ENCODE results near the gene SLC25A25. TPM values are rescaled to one million over a fixed set of nuclear protein-coding genes. Genes with fewer than 3 reads are reported as not detected.
A peak's percentile ranks its signal among the peaks of the same experiment; 100 is the strongest.
"Not testable (repeated sequence)": the region's sequence is repeated elsewhere in the genome, so short reads cannot be mapped to it uniquely, and the experiment has no call there.

Gene SLC25A25
- polyA plus RNA-seq, 1 experiment = 12.9 TPM

DNA sequence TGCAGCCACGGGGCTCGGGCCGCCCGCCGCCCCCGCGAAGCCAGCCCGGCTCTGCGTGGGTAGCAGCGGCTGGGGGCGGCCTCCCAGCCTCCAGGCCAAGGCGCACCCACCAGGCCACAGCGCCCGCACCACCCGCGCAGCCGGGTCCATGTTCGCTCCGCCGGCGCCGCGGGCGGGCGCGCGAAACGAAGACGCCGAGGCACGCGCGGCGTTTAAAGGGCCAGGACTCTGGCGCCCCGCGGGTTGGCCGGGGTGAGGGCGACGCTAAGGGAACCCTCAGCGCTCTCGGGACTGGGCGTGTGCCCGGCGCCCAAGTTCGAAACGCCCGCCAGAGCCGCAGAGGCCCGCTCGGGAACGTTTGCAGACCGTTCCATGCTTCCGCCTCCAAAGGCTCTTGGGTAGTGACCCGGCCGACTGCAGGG lies 59.5 kb downstream of the SLC25A25 start, which contains the start of gene PTGES2:
Gene PTGES2, minus strand, starts transcription at position 162 of the 422 bp plus-strand sequence. Its CDS starts 12 bp downstream, at position 150.
- CTCF ChIA-PET = interaction anchor here (2.9 to 6.1 kb wide), 2 partner anchors 11 to 18 kb away, joined by 8 to 56 read pairs; no protein-coding TSS in a partner anchor
- DNase-seq (ENCODE audit: low read depth) = peak; percentile 8
- POLR2A ChIA-PET = no interaction called here
- peaks cover 3% of the 10 kb centered on the region for H3K36me3 ChIP-seq (ENCODE audit: control insufficient read depth, insufficient read depth, low read length)
- H3K4me3 ChIP-seq (ENCODE audit: low read depth, low read length) = peak within 1 kb of the TSS; percentile 90
- TF ChIP-seq CTCF (IDR thresholded peaks at IDR 0.05; ENCODE audit: insufficient read depth, low read depth, low read length) = no peak
- H3K27me3 ChIP-seq (ENCODE audit: control insufficient read depth, insufficient read depth, low read length) = peaks cover 6% of the 10 kb centered on the region

- peak; percentile 38 for DNase-seq (ENCODE audit: low read depth)
- ChIA-PET POLR2A (interaction anchor here (0.6 kb wide), 2 partner anchors 71 to 154 kb away, joined by 4 to 6 read pairs; no protein-coding TSS in a partner anchor), CTCF (interaction anchor here (0.9 to 6.1 kb wide), 7 partner anchors 11 to 186 kb away, joined by 3 to 56 read pairs (median 4); no protein-coding TSS in a partner anchor)
- Histone ChIP-seq H3K4me3 (ENCODE audit: low read depth, low read length) (peak overlapping the region; percentile 90), H3K27me3 (ENCODE audit: control insufficient read depth, insufficient read depth, low read length) (peaks cover 8% of the 10 kb centered on the region), H3K36me3 (ENCODE audit: control insufficient read depth, insufficient read depth, low read length) (no peaks in the 10 kb centered on the region)
- TF ChIP-seq CTCF (IDR thresholded peaks at IDR 0.05; ENCODE audit: insufficient read depth, low read depth, low read length) = no peak
Observed at GRCh38 chr9:128127990-128128835, 60.2 kb downstream of the SLC25A25 start.

DNA sequence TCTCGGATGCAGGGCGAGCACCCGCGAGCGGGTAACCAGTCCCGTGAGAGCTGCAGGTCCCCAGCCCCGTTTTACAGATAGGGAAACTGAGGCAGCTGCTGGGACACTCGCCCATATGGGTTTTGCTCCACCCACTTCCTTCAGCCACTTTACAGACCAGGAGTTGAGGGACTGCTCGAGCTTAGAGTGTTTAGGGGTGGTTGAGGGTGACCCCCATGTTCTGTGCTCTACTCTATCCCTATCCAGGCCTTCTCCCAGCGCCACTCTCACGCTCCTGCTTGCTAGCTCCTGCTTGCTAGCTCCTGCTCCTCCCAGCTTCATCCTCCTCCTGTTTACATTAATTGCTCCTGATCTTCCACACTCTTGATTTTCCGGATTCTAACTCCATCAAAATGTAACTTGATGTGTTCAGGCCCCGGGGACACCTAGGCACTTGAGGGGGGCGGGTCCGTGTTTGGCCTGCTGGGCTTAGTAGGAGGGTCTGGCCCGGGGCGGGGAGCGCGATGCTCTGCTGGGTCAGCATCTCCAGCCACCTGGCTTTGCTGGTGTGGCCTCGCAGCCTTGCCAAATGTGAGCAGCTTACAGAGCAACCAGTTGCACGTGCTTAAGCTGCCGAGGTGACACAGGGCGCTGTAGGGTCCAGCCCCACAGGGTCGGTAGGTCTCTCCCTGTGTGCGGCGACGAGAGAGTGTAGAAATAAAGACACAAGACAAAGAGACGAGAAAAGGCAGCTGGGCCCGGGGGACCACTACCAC lies 61.0 kb downstream of the SLC25A25 start:
- CTCF ChIA-PET = interaction anchor here (0.9 to 6.1 kb wide), 10 partner anchors 12 to 187 kb away, joined by 3 to 56 read pairs (median 3); no protein-coding TSS in a partner anchor
- POLR2A ChIA-PET = interaction anchor here (0.6 kb wide), 2 partner anchors 70 to 153 kb away, joined by 4 to 6 read pairs; no protein-coding TSS in a partner anchor
- DNase-seq (ENCODE audit: low read depth) = no peak
- peaks cover 9% of the 10 kb centered on the region for H3K27me3 ChIP-seq (ENCODE audit: control insufficient read depth, insufficient read depth, low read length)
- H3K4me3 ChIP-seq (ENCODE audit: low read depth, low read length) = peak overlapping the region; percentile 90
- TF ChIP-seq CTCF (IDR thresholded peaks at IDR 0.05; ENCODE audit: insufficient read depth, low read depth, low read length) = no peak
- H3K36me3 ChIP-seq (ENCODE audit: control insufficient read depth, insufficient read depth, low read length) = no peaks in the 10 kb centered on the region

- H3K27me3 ChIP-seq (ENCODE audit: control insufficient read depth, insufficient read depth, low read length); DNase-seq (ENCODE audit: low read depth); H3K4me3 ChIP-seq (ENCODE audit: low read depth, low read length); H3K36me3 ChIP-seq (ENCODE audit: control insufficient read depth, insufficient read depth, low read length); POLR2A ChIA-PET: not testable (repeated sequence)
- peak; percentile 30 for TF ChIP-seq CTCF (IDR thresholded peaks at IDR 0.05; ENCODE audit: insufficient read depth, low read depth, low read length)
- CTCF ChIA-PET = interaction anchor here (0.8 to 6.1 kb wide), 5 partner anchors 12 to 57 kb away, joined by 3 to 56 read pairs (median 3); no protein-coding TSS in a partner anchor
Observed at GRCh38 chr9:128129976-128130590, 62.1 kb downstream of the SLC25A25 start.

- H3K4me3 ChIP-seq (ENCODE audit: low read depth, low read length); POLR2A ChIA-PET; DNase-seq (ENCODE audit: low read depth); H3K36me3 ChIP-seq (ENCODE audit: control insufficient read depth, insufficient read depth, low read length): not testable (repeated sequence)
- peaks cover 12% of the 10 kb centered on the region for H3K27me3 ChIP-seq (ENCODE audit: control insufficient read depth, insufficient read depth, low read length)
- CTCF ChIA-PET = interaction anchor here (0.8 to 1.7 kb wide), 2 partner anchors 11 to 30 kb away, joined by 3 read pairs; no protein-coding TSS in a partner anchor
Observed at GRCh38 chr9:128130651-128131050, 62.6 kb downstream of the SLC25A25 start.

DNA sequence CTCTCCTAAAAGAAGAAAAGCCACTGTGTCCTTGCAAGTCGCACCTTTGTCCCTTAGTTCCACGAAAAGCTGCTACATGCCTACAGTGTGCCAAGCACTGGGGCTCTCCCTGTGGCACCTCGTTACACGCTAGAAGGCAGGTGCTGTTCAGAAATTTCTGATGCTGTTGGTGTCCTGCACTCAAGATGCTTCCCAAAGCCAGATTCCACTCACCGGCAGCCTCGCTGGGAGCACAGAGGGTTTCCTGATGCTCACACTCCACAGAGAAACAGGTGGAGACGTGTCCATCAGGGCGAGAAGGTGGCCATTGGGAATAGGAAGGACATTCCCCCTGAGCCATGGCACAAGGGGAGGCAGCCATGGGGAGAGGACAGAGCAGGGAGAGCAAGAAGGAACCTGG lies 63.3 kb downstream of the SLC25A25 start:
- peaks cover 12% of the 10 kb centered on the region for H3K27me3 ChIP-seq (ENCODE audit: control insufficient read depth, insufficient read depth, low read length)
- DNase-seq (ENCODE audit: low read depth); H3K36me3 ChIP-seq (ENCODE audit: control insufficient read depth, insufficient read depth, low read length); POLR2A ChIA-PET; H3K4me3 ChIP-seq (ENCODE audit: low read depth, low read length): not testable (repeated sequence)
- CTCF ChIA-PET = interaction anchor here (1.0 to 1.1 kb wide), 2 partner anchors 14 to 18 kb away, joined by 3 read pairs; no protein-coding TSS in a partner anchor

DNA sequence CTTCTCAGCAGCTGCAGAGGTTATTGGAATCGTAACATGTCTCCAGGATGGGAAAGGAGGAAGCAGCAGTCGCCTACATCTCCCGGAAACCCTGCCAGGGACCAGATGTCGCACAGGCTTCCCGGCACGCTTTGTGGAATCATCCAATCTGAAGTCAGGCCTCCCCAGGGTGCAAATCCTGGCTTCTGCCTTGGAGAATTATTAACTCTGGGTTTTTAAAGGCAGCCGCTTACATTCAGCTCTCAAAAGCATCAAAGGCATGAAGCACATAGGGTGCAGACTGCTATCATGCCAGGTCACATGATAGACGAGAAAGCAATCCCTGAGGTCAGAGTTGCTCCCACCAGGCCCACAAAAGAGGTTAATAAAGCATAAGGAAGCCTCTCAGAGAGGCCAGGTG lies 64.1 kb downstream of the SLC25A25 start:
- POLR2A ChIA-PET; H3K4me3 ChIP-seq (ENCODE audit: low read depth, low read length); DNase-seq (ENCODE audit: low read depth); H3K36me3 ChIP-seq (ENCODE audit: control insufficient read depth, insufficient read depth, low read length): not testable (repeated sequence)
- peaks cover 12% of the 10 kb centered on the region for H3K27me3 ChIP-seq (ENCODE audit: control insufficient read depth, insufficient read depth, low read length)
- CTCF ChIA-PET = interaction anchor here (1.0 to 1.1 kb wide), 2 partner anchors 15 to 19 kb away, joined by 3 read pairs; no protein-coding TSS in a partner anchor

GRCh38 chr9:128135561-128135960 lies 67.5 kb downstream of the SLC25A25 start:
- CTCF ChIA-PET; POLR2A ChIA-PET; DNase-seq (ENCODE audit: low read depth); H3K4me3 ChIP-seq (ENCODE audit: low read depth, low read length); H3K36me3 ChIP-seq (ENCODE audit: control insufficient read depth, insufficient read depth, low read length): not testable (repeated sequence)
- H3K27me3 ChIP-seq (ENCODE audit: control insufficient read depth, insufficient read depth, low read length) = peaks cover 12% of the 10 kb centered on the region

All from BJ (cell line).